ENCODE results near the gene KIRREL1. TPM values are rescaled to one million over a fixed set of nuclear protein-coding genes. Genes with fewer than 3 reads are reported as not detected.

KIRREL1 gene
- total RNA-seq, 1 donor from 2014 or later, result 39.5 TPM

GRCh38 chr1:157983787-157984186 is 9.7 kb upstream of the KIRREL1 start:
- Mint-ChIP-seq H3K27me3 (ENCODE audit: insufficient read depth, low read depth) (peaks cover 9% of the 10 kb centered on the region), H3K4me3 (no peak overlapping the region), H3K36me3 (no peaks in the 10 kb centered on the region), H3K27ac (no peak overlapping the region), H3K9me3 (no peaks in the 10 kb centered on the region), H3K4me1 (peaks cover 3% of the 10 kb centered on the region)
- no peak for TF ChIP-seq EZH2 (IDR thresholded peaks at IDR 0.05)
- no peak for TF ChIP-seq EZH2phosphoT487 (IDR thresholded peaks at IDR 0.05)
- TF ChIP-seq CTCF (IDR thresholded peaks at IDR 0.05), result no peak
- Histone ChIP-seq H3K27ac (no peak overlapping the region), H3K9me3 (ENCODE audit: low read depth) (no peaks in the 10 kb centered on the region), H3K36me3 (no peaks in the 10 kb centered on the region), H3K27me3 (no peaks in the 10 kb centered on the region), H3K4me3 (no peak overlapping the region), H3K9ac (no peak overlapping the region), H3F3A (ENCODE audit: low read depth) (no peaks in the 10 kb centered on the region), H4K20me1 (ENCODE audit: low read depth) (no peaks in the 10 kb centered on the region), H2AFZ (replicated peaks) (no peak overlapping the region), H3K4me1 (peaks cover 7% of the 10 kb centered on the region), H3K4me2 (no peak overlapping the region), H3K79me2 (ENCODE audit: low read depth) (no peaks in the 10 kb centered on the region)
- no peak for DNase-seq (ENCODE audit: low spot score)

GRCh38 chr1:157984469-157984868 is 9.0 kb upstream of the KIRREL1 start:
- no peaks in the 10 kb centered on the region for H3K9me3 Mint-ChIP-seq
- peaks cover 3% of the 10 kb centered on the region for H3K4me1 Mint-ChIP-seq
- no peak overlapping the region for H3K27ac Mint-ChIP-seq

GRCh38 chr1:157985473-157985872 is 8.0 kb upstream of the KIRREL1 start:
- Histone ChIP-seq H3K4me2 (no peak overlapping the region), H3K27ac (no peak overlapping the region), H3K9ac (no peak overlapping the region), H2AFZ (replicated peaks) (no peak overlapping the region), H3K4me3 (no peak overlapping the region), H3K9me3 (ENCODE audit: low read depth) (no peaks in the 10 kb centered on the region), H3K79me2 (ENCODE audit: low read depth) (no peaks in the 10 kb centered on the region), H3K4me1 (peaks cover 5% of the 10 kb centered on the region), H3K27me3 (no peaks in the 10 kb centered on the region), H4K20me1 (ENCODE audit: low read depth) (no peaks in the 10 kb centered on the region), H3F3A (ENCODE audit: low read depth) (no peaks in the 10 kb centered on the region), H3K36me3 (no peaks in the 10 kb centered on the region)
- no peak overlapping the region for H3K27ac Mint-ChIP-seq
- H3K4me1 Mint-ChIP-seq, result peaks cover 3% of the 10 kb centered on the region
- H3K27me3 Mint-ChIP-seq (ENCODE audit: insufficient read depth, low read depth), result peaks cover 9% of the 10 kb centered on the region
- TF ChIP-seq EZH2phosphoT487 (IDR thresholded peaks at IDR 0.05) (no peak), CTCF (IDR thresholded peaks at IDR 0.05) (no peak), EZH2 (IDR thresholded peaks at IDR 0.05) (no peak)
- DNase-seq (ENCODE audit: low spot score), result no peak
- no peaks in the 10 kb centered on the region for H3K9me3 Mint-ChIP-seq
- H3K36me3 Mint-ChIP-seq, result no peaks in the 10 kb centered on the region
- H3K4me3 Mint-ChIP-seq, result no peak overlapping the region

More at GRCh38 chr1:157984469-157984868, 9.0 kb upstream of the KIRREL1 start:
- Histone ChIP-seq H3K9ac (no peak overlapping the region), H3K79me2 (ENCODE audit: low read depth) (no peaks in the 10 kb centered on the region), H3K4me3 (no peak overlapping the region), H3K4me1 (peaks cover 5% of the 10 kb centered on the region), H2AFZ (replicated peaks) (no peak overlapping the region), H3K4me2 (peak overlapping the region; percentile 38), H3K27me3 (no peaks in the 10 kb centered on the region), H3F3A (ENCODE audit: low read depth) (no peaks in the 10 kb centered on the region), H3K27ac (no peak overlapping the region), H3K9me3 (ENCODE audit: low read depth) (no peaks in the 10 kb centered on the region), H3K36me3 (no peaks in the 10 kb centered on the region), H4K20me1 (ENCODE audit: low read depth) (no peaks in the 10 kb centered on the region)
- Mint-ChIP-seq H3K27me3 (ENCODE audit: insufficient read depth, low read depth) (peaks cover 9% of the 10 kb centered on the region), H3K4me3 (no peak overlapping the region), H3K36me3 (no peaks in the 10 kb centered on the region)
- TF ChIP-seq CTCF (IDR thresholded peaks at IDR 0.05) (no peak), EZH2 (IDR thresholded peaks at IDR 0.05) (no peak), EZH2phosphoT487 (IDR thresholded peaks at IDR 0.05) (no peak)
- DNase-seq (ENCODE audit: low spot score), result no peak

Measured in neural progenitor cell (in vitro differentiated cells).